ENCODE results near the gene PPP2R3B.
"Not testable (repeated sequence)": the region's sequence is repeated elsewhere in the genome, so short reads cannot be mapped to it uniquely, and the experiment has no call there.

PPP2R3B gene

GRCh38 chrX:352181-352580 is 34.5 kb downstream of the PPP2R3B start:
- no peak for DNase-seq
- no peaks in the 10 kb centered on the region for H3K36me3 ChIP-seq
- H3K27me3 ChIP-seq, result no peaks in the 10 kb centered on the region
- no peaks in the 10 kb centered on the region for H3K4me1 ChIP-seq
- H3K4me3 ChIP-seq (ENCODE audit: low read depth, low read length), result no peak overlapping the region
- H3K9me3 ChIP-seq, result no peaks in the 10 kb centered on the region
- TF ChIP-seq CTCF (IDR thresholded peaks at IDR 0.05; ENCODE audit: low read depth, low read length), result no peak

- H3K4me1 ChIP-seq, result no peaks in the 10 kb centered on the region
- no peaks in the 10 kb centered on the region for H3K9me3 ChIP-seq
- no peak for DNase-seq
- H3K27me3 ChIP-seq, result no peaks in the 10 kb centered on the region
- H3K36me3 ChIP-seq, result no peaks in the 10 kb centered on the region
- no peak overlapping the region for H3K4me3 ChIP-seq (ENCODE audit: low read depth, low read length)
- no peak for TF ChIP-seq CTCF (IDR thresholded peaks at IDR 0.05; ENCODE audit: low read depth, low read length)
Measured at GRCh38 chrX:351736-352135, 35.0 kb downstream of the PPP2R3B start.

GRCh38 chrX:351324-351641 is 35.4 kb downstream of the PPP2R3B start:
- H3K4me1 ChIP-seq; H3K9me3 ChIP-seq; H3K27me3 ChIP-seq; DNase-seq; H3K4me3 ChIP-seq (ENCODE audit: low read depth, low read length); H3K36me3 ChIP-seq: not testable (repeated sequence)

- DNase-seq, result no peak
- no peak for TF ChIP-seq CTCF (IDR thresholded peaks at IDR 0.05; ENCODE audit: low read depth, low read length)
- no peaks in the 10 kb centered on the region for H3K9me3 ChIP-seq
- no peaks in the 10 kb centered on the region for H3K27me3 ChIP-seq
- no peaks in the 10 kb centered on the region for H3K36me3 ChIP-seq
- H3K4me3 ChIP-seq (ENCODE audit: low read depth, low read length), result no peak overlapping the region
- H3K4me1 ChIP-seq, result no peaks in the 10 kb centered on the region
Measured at GRCh38 chrX:350534-351323, 36.0 kb downstream of the PPP2R3B start.

GRCh38 chrX:350148-350533 is 36.6 kb downstream of the PPP2R3B start:
- Histone ChIP-seq H3K4me3 (ENCODE audit: low read depth, low read length) (no peak overlapping the region), H3K27me3 (no peaks in the 10 kb centered on the region), H3K9me3 (no peaks in the 10 kb centered on the region), H3K36me3 (no peaks in the 10 kb centered on the region), H3K4me1 (no peaks in the 10 kb centered on the region)
- no peak for DNase-seq
- TF ChIP-seq CTCF (IDR thresholded peaks at IDR 0.05; ENCODE audit: low read depth, low read length), result no peak

- Histone ChIP-seq H3K36me3 (no peaks in the 10 kb centered on the region), H3K27me3 (no peaks in the 10 kb centered on the region), H3K9me3 (no peaks in the 10 kb centered on the region), H3K4me1 (no peaks in the 10 kb centered on the region), H3K4me3 (ENCODE audit: low read depth, low read length) (no peak overlapping the region)
- TF ChIP-seq CTCF (IDR thresholded peaks at IDR 0.05; ENCODE audit: low read depth, low read length), result no peak
- DNase-seq, result no peak
Measured at GRCh38 chrX:349702-350101, 37.0 kb downstream of the PPP2R3B start.

All from BE2C (cell line).